ENCODE results near the gene AGER. TPM values are rescaled to one million over a fixed set of nuclear protein-coding genes. Genes with fewer than 3 reads are reported as not detected.

The AGER gene
- polyA plus RNA-seq, 1 of the 3 experiments (the other 2 are of a cell fraction): 3.5 TPM

GRCh38 chr6:32200711-32201475, 16.8 kb upstream of the AGER start (continued):
- no peak for TF ChIP-seq TCF12 (IDR thresholded peaks at IDR 0.05)
- TF ChIP-seq, protein P1, sequence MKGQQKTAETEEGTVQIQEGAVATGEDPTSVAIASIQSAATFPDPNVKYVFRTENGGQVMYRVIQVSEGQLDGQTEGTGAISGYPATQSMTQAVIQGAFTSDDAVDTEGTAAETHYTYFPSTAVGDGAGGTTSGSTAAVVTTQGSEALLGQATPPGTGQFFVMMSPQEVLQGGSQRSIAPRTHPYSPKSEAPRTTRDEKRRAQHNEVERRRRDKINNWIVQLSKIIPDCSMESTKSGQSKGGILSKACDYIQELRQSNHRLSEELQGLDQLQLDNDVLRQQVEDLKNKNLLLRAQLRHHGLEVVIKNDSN (IDR thresholded peaks at IDR 0.05; ENCODE audit: borderline replicate concordance, low read depth): no peak

DNA sequence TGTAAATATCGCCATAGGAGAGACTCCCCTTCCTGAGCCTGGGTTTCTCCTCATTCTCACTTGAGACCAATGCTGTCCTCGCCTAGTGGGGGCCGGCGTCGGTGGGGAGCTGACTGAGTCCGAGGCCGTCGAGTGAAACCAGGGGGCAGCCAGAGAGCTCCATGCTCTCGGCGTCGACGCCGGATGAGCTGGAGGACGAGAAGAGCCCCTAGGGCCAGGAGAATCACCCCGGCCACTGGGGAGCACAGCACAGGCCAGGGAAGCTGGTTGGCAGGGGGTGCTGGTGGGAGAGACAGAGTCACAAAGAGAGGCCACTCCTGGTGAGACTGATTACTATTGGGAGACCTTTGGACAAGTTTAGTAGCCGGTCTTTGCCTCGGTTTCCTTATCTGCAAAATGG, 14.8 kb upstream of the AGER start:
- WGBS (ENCODE audit: low lambda C conversion rate): 82% methylated on average over 17 of the region's 17 CpGs
- Histone ChIP-seq H3K9me3 (no peaks in the 10 kb centered on the region), H3K9me2 (no peaks in the 10 kb centered on the region), H3K27ac (ENCODE audit: low read depth in 2 of 2, low read length in 1 of 2) (no peak overlapping the region), H2AFZ (ENCODE audit: low read depth) (no peak overlapping the region), H3K4me3 (ENCODE audit: low read depth in 2 of 2, low read length in 1 of 2) (no peak overlapping the region), H3K36me3 (replicated peaks in 1 of 2; ENCODE audit: control insufficient read depth in 1 of 2, insufficient read depth in 2 of 2, low read length in 1 of 2) (no peaks in the 10 kb centered on the region), H3K27me3 (ENCODE audit: insufficient read depth) (peaks cover 10% of the 10 kb centered on the region; the same call in 1 of the 2 replicates), H3K4me1 (ENCODE audit: control insufficient read depth in 1 of 2, insufficient read depth in 2 of 2, low read depth in 1 of 2, low read length in 1 of 2) (peaks cover 6 to 14% of the 10 kb centered on the region in 2 experiments; a peak in 1 of 4 replicates), H3K79me2 (ENCODE audit: insufficient read depth) (no peaks in the 10 kb centered on the region), H3K9ac (no peak overlapping the region), H3F3A (replicated peaks; ENCODE audit: insufficient read depth) (peaks cover 10% of the 10 kb centered on the region), H3K4me2 (no peak overlapping the region), H4K20me1 (ENCODE audit: insufficient read depth) (no peaks in the 10 kb centered on the region)
- ChIA-PET CTCF (interaction anchor here (1.4 kb wide), 1 partner anchor 14 kb away, joined by 3 read pairs; no protein-coding TSS in a partner anchor), POLR2A (no interaction called here)
- TF ChIP-seq, protein P2, sequence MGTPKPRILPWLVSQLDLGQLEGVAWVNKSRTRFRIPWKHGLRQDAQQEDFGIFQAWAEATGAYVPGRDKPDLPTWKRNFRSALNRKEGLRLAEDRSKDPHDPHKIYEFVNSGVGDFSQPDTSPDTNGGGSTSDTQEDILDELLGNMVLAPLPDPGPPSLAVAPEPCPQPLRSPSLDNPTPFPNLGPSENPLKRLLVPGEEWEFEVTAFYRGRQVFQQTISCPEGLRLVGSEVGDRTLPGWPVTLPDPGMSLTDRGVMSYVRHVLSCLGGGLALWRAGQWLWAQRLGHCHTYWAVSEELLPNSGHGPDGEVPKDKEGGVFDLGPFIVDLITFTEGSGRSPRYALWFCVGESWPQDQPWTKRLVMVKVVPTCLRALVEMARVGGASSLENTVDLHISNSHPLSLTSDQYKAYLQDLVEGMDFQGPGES (IDR thresholded peaks at IDR 0.05; ENCODE audit: low read depth, low read length): no peak
- TF ChIP-seq GATA2 (CRISPR knock-in tag; IDR thresholded peaks at IDR 0.05) (no peak), RFX5 (IDR thresholded peaks at IDR 0.05; ENCODE audit: low read length) (no peak), GABPA (IDR thresholded peaks at IDR 0.05; ENCODE audit: low read depth) (no peak), MAX (IDR thresholded peaks at IDR 0.05; ENCODE audit: low read depth) (no peak), ZBTB33 (IDR thresholded peaks at IDR 0.05; ENCODE audit: borderline replicate concordance, low read depth) (no peak), RCOR1 (IDR thresholded peaks at IDR 0.05; ENCODE audit: low read length) (no peak), YY1 (IDR thresholded peaks at IDR 0.05; ENCODE audit: low read depth) (no peak), SIN3A (IDR thresholded peaks at IDR 0.05; ENCODE audit: borderline replicate concordance, low read depth, low read length) (no peak), SMC3 (IDR thresholded peaks at IDR 0.05; ENCODE audit: low read depth, low read length) (no peak), EP300 (IDR thresholded peaks at IDR 0.05; ENCODE audit: borderline replicate concordance in 1 of 2, low read depth in 1 of 2, low read length in 1 of 2) (no peak)
- TF ChIP-seq, protein P1 (IDR thresholded peaks at IDR 0.05; ENCODE audit: borderline replicate concordance, low read depth): no peak
- DNase-seq: no peak
